BLaER1 treated with 17β-estradiol and CSF1 and Interleukin-3, amounts not matched to agents 10 nM and 100 nM (cell line): ENCODE measurements around the gene ASIC3.

Experiments
- H3K27ac ChIP-seq, 11 experiments: shearing (Covaris generic); formaldehyde crosslinking; 2 replicates each; pipeline ENCODE4 v1.8.1; 2022
- H3K27me3 ChIP-seq, 11 experiments: shearing (Covaris generic); formaldehyde crosslinking; 2 replicates each; pipeline ENCODE4 v1.8.1; 2022
- H3K36me3 ChIP-seq, 11 experiments: shearing (Covaris generic); formaldehyde crosslinking; 2 replicates each; pipeline ENCODE4 v1.8.1; 2022
- H3K4me1 ChIP-seq, 10 experiments: shearing (Covaris generic); formaldehyde crosslinking; 2 replicates each; pipeline ENCODE4 v1.8.1; 2022
- H3K4me2 ChIP-seq, 11 experiments: shearing (Covaris generic); formaldehyde crosslinking; 2 replicates each; pipeline ENCODE4 v1.8.1; 2022
- H3K4me3 ChIP-seq, 10 experiments: shearing (Covaris generic); formaldehyde crosslinking; 2 replicates each; pipeline ENCODE4 v1.8.1; 2022
- H3K9ac ChIP-seq, 11 experiments: shearing (Covaris generic); formaldehyde crosslinking; 2 replicates each; pipeline ENCODE4 v1.8.1; 2022
- H3K9me3 ChIP-seq, 11 experiments: shearing (Covaris generic); formaldehyde crosslinking; replicated peaks in 1 of 11; 2 replicates each; pipeline ENCODE4 v1.8.1; 2022
- H4K20me1 ChIP-seq, 11 experiments: shearing (Covaris generic); formaldehyde crosslinking; 2 replicates each; pipeline ENCODE4 v1.8.1; 2022
- Cebpa-rat ChIP-seq, 11 experiments: shearing (Covaris generic); IDR thresholded peaks; 2 replicates each; pipeline ENCODE4 v1.8.1; 2022

The ASIC3 gene

DNA sequence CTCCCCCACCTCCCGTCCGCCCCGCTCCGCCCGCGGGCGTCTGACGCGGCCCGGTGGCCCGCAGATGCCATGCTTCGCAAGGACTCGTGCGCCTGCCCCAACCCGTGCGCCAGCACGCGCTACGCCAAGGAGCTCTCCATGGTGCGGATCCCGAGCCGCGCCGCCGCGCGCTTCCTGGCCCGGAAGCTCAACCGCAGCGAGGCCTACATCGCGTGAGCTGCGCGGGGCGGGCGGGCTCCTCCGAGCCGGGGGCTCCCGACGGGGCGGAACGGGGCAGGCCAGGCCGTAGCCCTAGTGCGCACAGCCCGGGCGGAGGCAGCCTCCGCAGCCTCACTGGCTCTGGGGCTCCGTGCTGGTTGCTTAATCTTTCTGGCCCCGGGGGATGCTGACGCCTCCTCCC lies 2.8 kb downstream of the ASIC3 start:
- peak overlapping the region in 3 of 11 experiments; percentile 40 to 66 (median 52); a peak in 6 of 22 replicates for H3K9ac ChIP-seq
- H3K9me3 ChIP-seq = no peaks in the 10 kb centered on the region
- peak in 3 of 11 experiments; percentile 23 to 66 (median 62); a peak in 2 of 22 replicates for TF ChIP-seq Cebpa-rat (IDR thresholded peaks at IDR 0.05)
- H3K4me1 ChIP-seq = peaks cover 33 to 50% (median 40%) of the 10 kb centered on the region in 10 experiments
- peak overlapping the region; percentile 69 to 91 (median 84) for H3K4me2 ChIP-seq
- H3K4me3 ChIP-seq = peak overlapping the region in 4 of 10 experiments; percentile 17 to 36 (median 23); a peak in 5 of 20 replicates
- H3K27ac ChIP-seq = peak overlapping the region in 3 of 11 experiments; percentile 36 to 53 (median 36); a peak in 4 of 22 replicates
- peaks cover 5 to 12% (median 8%) of the 10 kb centered on the region in 11 experiments; a peak in 13 of 22 replicates for H3K27me3 ChIP-seq
- H3K36me3 ChIP-seq = peaks cover 0 to 8% (median 0%) of the 10 kb centered on the region in 11 experiments; a peak in 3 of 22 replicates
- peaks cover 0 to 58% (median 0%) of the 10 kb centered on the region in 11 experiments; a peak in 6 of 22 replicates for H4K20me1 ChIP-seq

DNA sequence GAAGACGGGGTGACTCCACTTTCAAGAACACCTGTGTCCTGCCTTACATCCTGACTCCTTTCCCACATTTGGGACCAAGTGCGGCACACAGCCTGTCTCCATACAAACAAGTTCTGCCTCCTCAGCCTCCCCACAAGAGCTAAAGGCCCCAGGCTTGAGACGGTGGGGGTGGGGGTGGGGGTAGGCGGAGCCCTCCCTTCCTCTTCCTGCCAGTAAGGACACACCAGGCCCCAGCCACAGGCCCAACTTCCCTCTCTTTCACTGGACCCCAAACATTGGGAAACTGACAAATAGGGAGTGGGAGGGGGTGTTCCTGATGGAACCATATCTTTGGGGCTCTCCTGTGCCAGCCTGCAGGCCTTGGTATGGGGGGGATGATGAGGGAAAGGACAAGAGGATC lies 4.8 kb downstream of the ASIC3 start:
- peak overlapping the region in 10 of 11 experiments; percentile 4 to 52 (median 36); a peak in 9 of 22 replicates for H3K27ac ChIP-seq
- peaks cover 45 to 60% (median 53%) of the 10 kb centered on the region in 10 experiments for H3K4me1 ChIP-seq
- no peak overlapping the region for H3K4me3 ChIP-seq
- peaks cover 0 to 38% (median 0%) of the 10 kb centered on the region in 11 experiments; a peak in 4 of 22 replicates for H4K20me1 ChIP-seq
- peaks cover 0 to 8% (median 0%) of the 10 kb centered on the region in 11 experiments; a peak in 2 of 22 replicates for H3K36me3 ChIP-seq
- H3K9me3 ChIP-seq = no peaks in the 10 kb centered on the region
- peak overlapping the region; percentile 8 to 91 (median 84); a peak in 20 of 22 replicates for H3K4me2 ChIP-seq
- H3K9ac ChIP-seq = peak overlapping the region in 8 of 11 experiments; percentile 8 to 62 (median 30); a peak in 7 of 22 replicates
- TF ChIP-seq Cebpa-rat (IDR thresholded peaks at IDR 0.05) = no peak
- H3K27me3 ChIP-seq = peaks cover 5 to 12% (median 8%) of the 10 kb centered on the region in 11 experiments; a peak in 13 of 22 replicates

DNA sequence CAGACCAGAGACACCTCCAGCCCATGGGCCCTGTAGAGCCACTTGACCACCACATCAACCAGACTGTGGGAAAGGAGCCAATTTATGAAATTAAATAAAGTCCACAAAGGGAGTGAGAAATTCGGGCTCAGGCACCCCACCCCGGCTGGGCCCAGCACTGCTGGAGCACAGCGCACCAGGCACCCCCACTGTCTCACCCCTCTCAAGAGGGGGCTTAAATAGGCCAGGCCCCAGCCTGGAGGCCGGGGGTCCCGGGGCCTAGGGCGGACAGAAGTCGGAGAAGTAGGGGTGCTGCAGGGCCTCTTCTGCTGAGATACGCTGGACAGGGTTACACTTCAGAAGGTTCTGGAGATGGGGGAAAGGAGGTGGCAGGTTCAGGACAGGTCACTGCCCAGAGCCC lies 5.4 kb downstream of the ASIC3 start:
- Histone ChIP-seq H3K27ac (peak overlapping the region in 5 of 11 experiments; percentile 25 to 52 (median 32); a peak in 5 of 22 replicates), H3K9me3 (no peaks in the 10 kb centered on the region)

DNA sequence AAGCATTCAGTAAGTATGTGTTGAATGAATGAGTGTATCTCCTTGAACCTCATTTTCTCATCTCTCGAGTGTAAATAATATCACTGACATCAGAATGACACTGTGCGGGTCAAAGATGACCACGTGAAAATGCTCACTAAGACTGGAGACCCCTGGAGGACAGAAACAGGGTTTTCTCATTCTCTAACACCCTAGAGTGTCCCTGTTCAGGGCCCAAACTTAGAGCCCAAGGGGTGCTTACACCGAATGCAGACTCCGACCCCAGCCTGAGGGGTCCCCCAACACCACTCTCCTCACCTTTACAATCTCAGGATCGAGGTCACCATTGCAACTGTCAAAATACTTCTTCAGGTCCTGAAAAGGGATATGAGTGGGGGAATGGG lies 7.9 kb downstream of the ASIC3 start:
- Histone ChIP-seq H3K4me3 (peak overlapping the region in 1 of 10 experiments; percentile 97; a peak in 1 of 20 replicates), H3K27ac (no peak overlapping the region), H4K20me1 (peaks cover 9 to 26% (median 13%) of the 10 kb centered on the region in 11 experiments; a peak in 18 of 22 replicates), H3K4me1 (peaks cover 55 to 66% (median 62%) of the 10 kb centered on the region in 10 experiments), H3K27me3 (no peaks in the 10 kb centered on the region; a peak in 3 of 22 replicates), H3K4me2 (peak overlapping the region; percentile 81 to 99 (median 97); a peak in 18 of 22 replicates), H3K36me3 (peaks cover 0 to 8% (median 0%) of the 10 kb centered on the region in 11 experiments; a peak in 3 of 22 replicates), H3K9me3 (no peaks in the 10 kb centered on the region), H3K9ac (peak overlapping the region in 4 of 11 experiments; percentile 88; a peak in 5 of 22 replicates)
- TF ChIP-seq Cebpa-rat (IDR thresholded peaks at IDR 0.05) = no peak

More for the DNA sequence above, 5.4 kb downstream of the ASIC3 start:
- H3K9ac ChIP-seq = peak overlapping the region in 7 of 11 experiments; percentile 8 to 62 (median 36); a peak in 4 of 22 replicates
- H3K27me3 ChIP-seq = peaks cover 5 to 12% (median 8%) of the 10 kb centered on the region in 11 experiments; a peak in 13 of 22 replicates
- TF ChIP-seq Cebpa-rat (IDR thresholded peaks at IDR 0.05) = no peak
- H3K4me3 ChIP-seq = no peak overlapping the region
- H3K4me1 ChIP-seq = peaks cover 50 to 66% (median 60%) of the 10 kb centered on the region in 10 experiments
- H4K20me1 ChIP-seq = peaks cover 0 to 34% (median 0%) of the 10 kb centered on the region in 11 experiments; a peak in 3 of 22 replicates
- peaks cover 0 to 8% (median 0%) of the 10 kb centered on the region in 11 experiments; a peak in 2 of 22 replicates for H3K36me3 ChIP-seq
- peak overlapping the region in 8 of 11 experiments; percentile 64 to 91 (median 84); a peak in 15 of 22 replicates for H3K4me2 ChIP-seq

DNA sequence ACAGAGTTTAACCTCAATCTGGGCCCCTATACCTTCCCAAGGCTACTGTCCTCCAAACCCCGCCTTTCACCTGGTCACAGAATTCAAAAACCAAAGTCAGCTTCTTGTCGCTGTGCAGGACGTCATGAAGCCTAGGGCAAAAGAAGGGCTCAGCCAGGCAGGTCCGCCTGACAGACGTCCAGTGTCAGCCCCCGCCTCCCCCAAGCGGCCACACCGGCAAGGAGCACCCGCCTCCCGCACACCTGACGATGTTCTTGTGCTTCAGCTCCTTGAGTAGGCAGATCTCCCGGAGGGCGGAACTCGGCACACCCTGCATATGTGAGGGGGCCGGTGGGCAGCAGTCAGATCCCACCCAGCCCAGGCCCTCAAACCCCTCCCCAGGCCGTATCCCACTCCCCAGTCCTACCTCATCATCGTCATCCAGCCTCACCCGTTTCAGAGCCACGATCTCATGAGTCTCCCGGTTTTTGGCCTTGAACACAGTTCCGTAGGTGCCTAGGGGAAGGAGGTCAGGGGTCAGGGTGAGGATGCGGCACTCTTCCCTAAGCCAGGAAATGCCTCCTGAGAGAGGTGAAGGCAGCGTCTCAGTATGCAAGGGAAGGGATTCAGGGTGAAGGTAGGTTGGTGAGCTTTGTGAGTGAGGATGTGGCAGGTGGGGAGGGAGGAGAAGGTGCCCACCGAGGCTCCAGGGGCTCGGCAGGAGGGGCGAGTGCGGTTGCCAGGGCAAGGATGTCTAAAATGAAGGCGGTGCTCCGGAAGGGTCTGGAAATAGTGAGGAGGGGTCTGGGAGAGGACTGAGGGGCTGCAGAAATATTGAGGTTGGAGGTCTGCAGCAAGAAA lies 8.6 kb downstream of the ASIC3 start:
- Histone ChIP-seq H3K4me3 (peak overlapping the region; percentile 76 to 97 (median 88)), H3K4me2 (peak overlapping the region; percentile 81 to 99 (median 97)), H3K4me1 (peaks cover 58 to 67% (median 62%) of the 10 kb centered on the region in 10 experiments), H3K9ac (peak overlapping the region; percentile 69 to 88 (median 83)), H3K27me3 (no peaks in the 10 kb centered on the region; a peak in 1 of 22 replicates), H3K27ac (peak overlapping the region in 9 of 11 experiments; percentile 2 to 88 (median 81); a peak in 10 of 22 replicates), H3K9me3 (no peaks in the 10 kb centered on the region), H4K20me1 (peaks cover 15 to 28% (median 19%) of the 10 kb centered on the region in 11 experiments; a peak in 20 of 22 replicates), H3K36me3 (peaks cover 0 to 14% (median 3%) of the 10 kb centered on the region in 11 experiments; a peak in 14 of 22 replicates)
- TF ChIP-seq Cebpa-rat (IDR thresholded peaks at IDR 0.05) = no peak

DNA sequence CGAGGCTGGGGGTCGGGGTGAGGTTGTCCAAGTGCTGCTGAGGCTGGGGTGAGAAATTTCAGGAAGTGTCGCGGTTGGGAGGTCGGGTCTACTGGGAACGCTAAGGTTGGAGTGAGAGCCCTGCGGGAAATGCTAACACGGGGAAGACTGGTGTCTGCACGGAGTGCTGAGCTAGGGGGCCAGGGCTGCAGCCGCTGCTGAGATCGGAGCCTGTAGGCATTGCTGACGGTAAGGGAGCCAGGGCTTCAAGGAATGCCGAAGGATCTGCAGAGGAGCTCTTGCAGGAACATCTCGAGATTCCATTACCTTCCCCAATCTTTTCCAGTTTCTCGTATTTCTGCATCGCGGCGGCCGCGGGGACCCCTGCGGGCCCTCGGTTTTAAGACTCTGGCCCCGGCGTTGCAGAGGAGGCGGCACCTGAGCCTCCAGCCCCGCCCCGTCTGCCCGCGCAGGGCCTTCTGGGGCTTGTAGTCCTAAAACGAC lies 9.2 kb downstream of the ASIC3 start, which contains the start of gene CDK5:
TSS of gene CDK5 (minus strand) at position 392 of the 483 bp plus-strand sequence. CDS start at position 343, 49 bp downstream.
- Histone ChIP-seq H4K20me1 (peaks cover 20 to 28% (median 25%) of the 10 kb centered on the region in 11 experiments; a peak in 20 of 22 replicates), H3K4me1 (peaks cover 54 to 67% (median 59%) of the 10 kb centered on the region in 10 experiments), H3K27me3 (no peaks in the 10 kb centered on the region), H3K9me3 (no peaks in the 10 kb centered on the region), H3K4me3 (peak within 1 kb of the TSS; percentile 76 to 97 (median 88)), H3K9ac (peak within 1 kb of the TSS; percentile 79 to 88 (median 85)), H3K27ac (peak within 1 kb of the TSS; percentile 70 to 90 (median 85)), H3K4me2 (peak within 1 kb of the TSS; percentile 87 to 100 (median 97)), H3K36me3 (peaks cover 0 to 20% (median 10%) of the 10 kb centered on the region in 11 experiments; a peak in 17 of 22 replicates)
- TF ChIP-seq Cebpa-rat (IDR thresholded peaks at IDR 0.05) = no peak

DNA sequence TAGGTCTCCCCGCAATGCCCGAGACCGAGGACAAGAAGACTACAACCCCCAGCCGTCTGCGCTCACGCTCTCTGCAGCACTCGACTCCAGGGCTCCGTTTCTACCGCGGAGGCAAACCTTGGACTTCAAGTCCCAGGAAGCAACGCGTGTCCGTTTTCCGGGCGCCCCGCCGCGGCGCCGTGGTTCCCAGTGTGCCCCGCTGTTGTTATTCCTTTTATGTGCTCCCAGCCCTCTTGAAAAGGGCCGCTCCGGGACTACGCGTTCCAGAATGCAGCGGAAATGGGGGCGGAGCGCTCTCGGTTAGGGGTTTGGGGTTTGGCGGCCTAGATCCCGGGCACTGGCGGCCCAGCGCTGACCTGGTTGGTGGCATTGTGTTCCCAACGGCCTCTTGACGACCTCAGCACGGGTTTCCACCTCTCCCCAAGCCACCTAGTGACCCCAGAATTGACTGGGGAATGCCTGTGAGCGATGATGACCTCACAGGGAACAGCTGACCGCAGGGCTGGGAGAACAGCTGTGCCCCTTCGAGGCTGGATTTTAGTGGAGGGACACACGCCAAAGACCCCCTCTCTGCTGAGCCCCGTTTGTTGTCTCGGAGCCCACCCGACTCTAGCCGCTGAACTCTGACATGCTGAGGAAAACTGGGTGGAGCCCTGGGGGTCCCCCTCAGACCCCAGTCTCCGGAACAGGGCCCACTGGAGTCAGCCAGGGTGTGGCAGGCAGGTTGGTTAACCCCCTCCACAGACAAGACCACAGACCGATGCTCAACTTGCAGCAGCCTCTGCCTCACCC lies 9.9 kb downstream of the ASIC3 start:
- H3K27me3 ChIP-seq = no peaks in the 10 kb centered on the region
- peaks cover 47 to 62% (median 53%) of the 10 kb centered on the region in 10 experiments for H3K4me1 ChIP-seq
- H3K9ac ChIP-seq = peak overlapping the region; percentile 79 to 88 (median 85)
- H3K36me3 ChIP-seq = peaks cover 0 to 24% (median 13%) of the 10 kb centered on the region in 11 experiments; a peak in 17 of 22 replicates
- H3K27ac ChIP-seq = peak overlapping the region; percentile 70 to 90 (median 85)
- peak overlapping the region; percentile 76 to 97 (median 88) for H3K4me3 ChIP-seq
- H3K4me2 ChIP-seq = peak overlapping the region; percentile 87 to 100 (median 97)
- H4K20me1 ChIP-seq = peaks cover 20 to 32% (median 29%) of the 10 kb centered on the region in 11 experiments; a peak in 20 of 22 replicates
- no peak for TF ChIP-seq Cebpa-rat (IDR thresholded peaks at IDR 0.05)
- no peaks in the 10 kb centered on the region for H3K9me3 ChIP-seq
